B cell (primary cell): ENCODE results near the gene RMI2. TPM values are rescaled to one million over a fixed set of nuclear protein-coding genes. Genes with fewer than 3 reads are reported as not detected.

Experiments used
- ATAC-seq: fragments of 200-7000 bp; cut with Tn5 transposase; one replicate; pipeline ENCODE4 v1.10.0; 2021; ENCODE audit warnings: low read depth, mild to moderate bottlenecking, moderate number of reproducible peaks, moderate library complexity
- CTCF ChIA-PET: fragments of 350-600 bp; sonication (Branson Sonifier 250); formaldehyde crosslinking; loops from one replicate; lab custom pipeline; 2021; ENCODE audit warnings: antibody characterized with exemption, inconsistent platforms; lab: Charles Lee
- POLR2A ChIA-PET: fragments of 350-600 bp; sonication (Branson Sonifier 250); formaldehyde crosslinking; loops from one replicate; lab custom pipeline; 2021; ENCODE audit warnings: antibody characterized with exemption; lab: Charles Lee
- DNase-seq: peaks from one replicate; pipeline ENCODE4 v3.0.0; 2013
- H2AFZ ChIP-seq: 2 replicates; pipeline ENCODE4 v1.6.1; 2012; ENCODE audit warnings: mild to moderate bottlenecking, low read depth, low read length; ENCODE audit not compliant: insufficient read depth, poor library complexity, severe bottlenecking
- H3K27ac ChIP-seq, 2 donors: 1 replicate in 1 of 2; 2 replicates in 1 of 2; pipeline ENCODE4 v1.5.1; 2012 to 2013; ENCODE audit warnings: low read length in 2 of 2, mild to moderate bottlenecking in 2 of 2, moderate library complexity in 1 of 2
- H3K27me3 ChIP-seq, 4 experiments: fragments of 200-600 bp in 1 of 4; sonication (generic) in 1 of 4; replicated peaks in 1 of 4; 1 replicate in 2 of 4; 2 replicates in 2 of 4; pipeline versions ENCODE4 v1.6.1 to v1.7.0; 2013 to 2016; ENCODE audit warnings: low read length in 3 of 4, mild to moderate bottlenecking in 2 of 4, mixed read lengths in 1 of 4, moderate library complexity in 1 of 4; ENCODE audit not compliant: insufficient read depth in 4 of 4, control insufficient read depth in 3 of 4; ENCODE audit errors: control extremely low read depth in 1 of 4
- H3K36me3 ChIP-seq, 2 experiments: replicated peaks in 1 of 2; 1 replicate in 1 of 2; 2 replicates in 1 of 2; pipeline versions ENCODE4 v1.6.1 to v1.7.1; 2013; ENCODE audit warnings: low read length in 1 of 2; ENCODE audit not compliant: insufficient read depth in 2 of 2, control insufficient read depth in 1 of 2; ENCODE audit errors: control extremely low read depth in 1 of 2, extremely low read depth in 1 of 2
- H3K4me1 ChIP-seq, 2 donors: fragments of 200-600 bp in 1 of 2; sonication (generic) in 1 of 2; 1 replicate in 1 of 2; 2 replicates in 1 of 2; pipeline versions ENCODE4 v1.5.1 to v1.6.1; 2013 to 2017; ENCODE audit warnings: low read length in 2 of 2; ENCODE audit not compliant: control insufficient read depth in 2 of 2, insufficient read depth in 2 of 2
- H3K4me2 ChIP-seq: replicated peaks from 2 replicates; pipeline ENCODE3; 2012; ENCODE audit warnings: mild to moderate bottlenecking, low read depth, low read length; ENCODE audit not compliant: poor library complexity, severe bottlenecking
- H3K4me3 ChIP-seq, 5 experiments: fragments of 200-600 bp in 1 of 5; sonication (generic) in 1 of 5; 1 replicate in 3 of 5; 2 replicates in 2 of 5; pipeline versions ENCODE4 v1.5.1 to v1.7.0; 2011 to 2016; ENCODE audit warnings: low read length in 4 of 5, mild to moderate bottlenecking in 4 of 5, low read depth in 2 of 5, control low read depth in 1 of 5, moderate library complexity in 1 of 5; ENCODE audit not compliant: insufficient read depth in 1 of 5; ENCODE audit errors: control extremely low read depth in 1 of 5, extremely low read depth in 1 of 5
- H3K79me2 ChIP-seq: fragments of 200-600 bp; sonication (generic); one replicate; pipeline ENCODE4 v1.6.0; 2016; ENCODE audit warnings: low read length; ENCODE audit not compliant: control insufficient read depth, insufficient read depth
- H3K9ac ChIP-seq: fragments of 200-600 bp; sonication (generic); 2 replicates; pipeline ENCODE4 v1.6.1; 2017; ENCODE audit warnings: mild to moderate bottlenecking, low read length, moderate library complexity
- H3K9me3 ChIP-seq, 3 donors: one replicate each; pipeline versions ENCODE4 v1.6.1 to v1.7.1; 2013; ENCODE audit warnings: low read length in 2 of 3; ENCODE audit not compliant: control insufficient read depth in 2 of 3, insufficient read depth in 1 of 3; ENCODE audit errors: control extremely low read depth in 1 of 3
- H4K20me1 ChIP-seq: 2 replicates; pipeline ENCODE4 v1.6.0; 2012; ENCODE audit warnings: mild to moderate bottlenecking, low read length; ENCODE audit not compliant: insufficient read depth, control insufficient read depth, poor library complexity, severe bottlenecking
- H3K27ac Mint-ChIP-seq: one replicate; pipeline ENCODE4 v1.8.0; 2021; ENCODE audit warnings: mixed read lengths
- H3K27me3 Mint-ChIP-seq: one replicate; pipeline ENCODE4 v1.8.0; 2021; ENCODE audit warnings: mixed read lengths
- H3K4me1 Mint-ChIP-seq: one replicate; pipeline ENCODE4 v1.8.0; 2021; ENCODE audit warnings: mixed read lengths
- H3K4me3 Mint-ChIP-seq: one replicate; pipeline ENCODE4 v1.8.0; 2021; ENCODE audit warnings: mixed read lengths
- H3K9me3 Mint-ChIP-seq: one replicate; pipeline ENCODE4 v1.8.0; 2022; ENCODE audit warnings: mixed read lengths; ENCODE audit not compliant: insufficient read depth
- EZH2 ChIP-seq: IDR thresholded peaks from 2 replicates; pipeline ENCODE4 v1.6.1; 2012; ENCODE audit warnings: borderline replicate concordance, low read depth, mild to moderate bottlenecking, moderate library complexity, low read length; ENCODE audit not compliant: insufficient read depth, poor library complexity, severe bottlenecking
- WGBS: methylation state at CpG from one replicate; pipeline ENCODE4 v1.1.5; 2013; ENCODE audit warnings: missing lambda C conversion rate; ENCODE audit not compliant: insufficient coverage; 5-methylcytosine and 5-hydroxymethylcytosine counted together
- intact Hi-C: fragments of 100-400 bp; cut with micrococcal nuclease; formaldehyde crosslinking; loops from one replicate; pipeline ENCODE4 v1.10.0; 2022
- polyA plus RNA-seq: library from polyadenylated mRNA; depleted of rRNA; stranded (reverse); fragments of >200 nt; gene quantifications from 2 replicates; pipeline ENCODE4 v1.2.3, GENCODE V29; 2012
- total RNA-seq, 2 donors: library from RNA; stranded (reverse); fragments of 120-200 nt in 1 of 2; gene quantifications; 1 replicate in 1 of 2; 2 replicates in 1 of 2; pipeline versions ENCODE4 v1.2.3 to v1.2.4, GENCODE V29; 2013 to 2022
- TF ChIP-seq, protein P1 (sequence below): fragments of 200-600 bp; IDR thresholded peaks from one replicate; pipeline ENCODE4 v1.8.0; 2022; ENCODE audit warnings: antibody characterized with exemption, mild to moderate bottlenecking

Gene RMI2
- total and polyA plus RNA-seq, 2 donors (not counting 1 experiment from before 2014, with no cell fraction given): 2.3 to 27.0 TPM

GRCh38 chr16:11394593-11394960, 49.3 kb downstream of the RMI2 start:
- ChIA-PET POLR2A (no interaction called here), CTCF (interaction anchor here (0.6 to 6.5 kb wide), 7 partner anchors 14 to 440 kb away, joined by 3 to 66 read pairs (median 4); partner anchors contain the start of gene SOCS1)
- Histone ChIP-seq H3K79me2 (no peaks in the 10 kb centered on the region), H3K9ac (no peak overlapping the region), H3K36me3 (no peaks in the 10 kb centered on the region), H3K4me1 (peaks cover 0 to 6% of the 10 kb centered on the region in 2 donors), H2AFZ (no peak overlapping the region), H4K20me1 (no peaks in the 10 kb centered on the region), H3K27me3 (peaks cover 0 to 3% (median 1%) of the 10 kb centered on the region in 4 experiments), H3K27ac (no peak overlapping the region), H3K4me2 (no peak overlapping the region), H3K4me3 (no peak overlapping the region), H3K9me3 (no peaks in the 10 kb centered on the region)
- DNase-seq (no peak), ATAC-seq (no peak)
- TF ChIP-seq EZH2: no peak
- TF ChIP-seq, protein P1, sequence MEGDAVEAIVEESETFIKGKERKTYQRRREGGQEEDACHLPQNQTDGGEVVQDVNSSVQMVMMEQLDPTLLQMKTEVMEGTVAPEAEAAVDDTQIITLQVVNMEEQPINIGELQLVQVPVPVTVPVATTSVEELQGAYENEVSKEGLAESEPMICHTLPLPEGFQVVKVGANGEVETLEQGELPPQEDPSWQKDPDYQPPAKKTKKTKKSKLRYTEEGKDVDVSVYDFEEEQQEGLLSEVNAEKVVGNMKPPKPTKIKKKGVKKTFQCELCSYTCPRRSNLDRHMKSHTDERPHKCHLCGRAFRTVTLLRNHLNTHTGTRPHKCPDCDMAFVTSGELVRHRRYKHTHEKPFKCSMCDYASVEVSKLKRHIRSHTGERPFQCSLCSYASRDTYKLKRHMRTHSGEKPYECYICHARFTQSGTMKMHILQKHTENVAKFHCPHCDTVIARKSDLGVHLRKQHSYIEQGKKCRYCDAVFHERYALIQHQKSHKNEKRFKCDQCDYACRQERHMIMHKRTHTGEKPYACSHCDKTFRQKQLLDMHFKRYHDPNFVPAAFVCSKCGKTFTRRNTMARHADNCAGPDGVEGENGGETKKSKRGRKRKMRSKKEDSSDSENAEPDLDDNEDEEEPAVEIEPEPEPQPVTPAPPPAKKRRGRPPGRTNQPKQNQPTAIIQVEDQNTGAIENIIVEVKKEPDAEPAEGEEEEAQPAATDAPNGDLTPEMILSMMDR: no peak
- H3K4me1 Mint-ChIP-seq: peaks cover 8% of the 10 kb centered on the region
- no peaks in the 10 kb centered on the region for H3K9me3 Mint-ChIP-seq
- H3K4me3 Mint-ChIP-seq: no peak overlapping the region
- H3K27ac Mint-ChIP-seq: no peak overlapping the region
- WGBS: 95% methylated on average over 3 of the region's 3 CpGs
- H3K27me3 Mint-ChIP-seq: no peaks in the 10 kb centered on the region
- intact Hi-C loops: no loop called here

DNA sequence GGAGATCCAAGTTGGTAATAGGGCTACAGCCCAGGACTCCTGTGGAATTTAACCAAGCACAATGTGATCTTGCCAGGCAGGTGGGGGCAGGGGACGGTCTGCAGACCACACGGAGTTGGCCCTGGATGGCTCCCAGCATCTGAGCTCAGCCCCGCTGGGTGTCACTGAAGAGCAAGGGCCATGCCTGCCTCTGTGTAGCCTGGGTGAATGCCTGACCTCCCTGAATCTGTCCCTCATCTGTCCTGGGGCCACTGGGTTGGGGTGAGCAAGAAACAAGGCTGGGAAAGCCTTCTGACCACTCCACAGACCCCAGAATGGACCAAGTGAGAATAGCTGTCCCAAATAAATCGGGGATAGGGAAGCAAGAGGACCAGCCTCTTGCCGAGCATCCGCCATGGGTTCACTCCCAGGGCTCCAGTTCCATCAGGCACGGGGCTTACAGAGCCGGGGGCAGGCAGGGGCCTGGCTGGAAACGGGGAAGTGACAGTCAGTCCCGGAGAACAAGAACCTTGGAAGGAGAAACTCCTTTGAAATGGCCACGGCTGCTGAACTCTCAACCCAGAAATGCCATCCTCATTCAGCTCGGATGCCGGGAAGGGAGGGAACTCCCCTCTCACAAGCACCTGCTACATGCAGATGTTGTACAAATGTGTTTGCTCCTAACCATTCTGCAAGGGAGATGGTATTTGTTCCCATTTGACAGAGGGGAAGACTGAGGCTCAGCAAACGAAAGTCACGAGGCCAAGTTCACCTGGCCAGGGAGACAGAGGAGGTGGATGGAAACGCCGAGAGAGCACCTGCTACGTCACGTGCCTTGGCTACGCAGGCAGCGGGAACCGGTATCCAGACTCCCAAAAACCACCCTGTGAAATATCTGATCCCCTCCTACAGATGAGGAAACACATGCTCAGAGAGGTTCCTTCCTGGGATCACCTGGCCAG, 50.0 kb downstream of the RMI2 start:
- Mint-ChIP-seq H3K4me1 (peaks cover 8% of the 10 kb centered on the region), H3K27ac (no peak overlapping the region), H3K4me3 (no peak overlapping the region), H3K27me3 (no peaks in the 10 kb centered on the region), H3K9me3 (no peaks in the 10 kb centered on the region)
- intact Hi-C loops: no loop called here
- DNase-seq (no peak), ATAC-seq (no peak)
- ChIA-PET CTCF (interaction anchor here (0.6 to 6.5 kb wide), 41 partner anchors 9 to 773 kb away, joined by 3 to 66 read pairs (median 5); partner anchors contain the start of genes RMI2 and SOCS1), POLR2A (interaction anchor here (0.9 to 1.4 kb wide), 2 partner anchors 140 to 434 kb away, joined by 3 read pairs; no protein-coding TSS in a partner anchor)
- Histone ChIP-seq H3K4me2 (no peak overlapping the region), H3K4me3 (no peak overlapping the region), H2AFZ (no peak overlapping the region), H3K79me2 (no peaks in the 10 kb centered on the region), H3K36me3 (no peaks in the 10 kb centered on the region), H3K9me3 (no peaks in the 10 kb centered on the region), H3K27me3 (peaks cover 0 to 3% (median 1%) of the 10 kb centered on the region in 4 experiments), H3K4me1 (peaks cover 0 to 6% of the 10 kb centered on the region in 2 donors), H4K20me1 (no peaks in the 10 kb centered on the region), H3K27ac (no peak overlapping the region), H3K9ac (no peak overlapping the region)
- WGBS: 86% methylated on average over 14 of the region's 22 CpGs
- TF ChIP-seq EZH2: no peak
- TF ChIP-seq, protein P1: no peak
